GM12878 (cell line): ENCODE results near the gene MAP4K4. TPM values are rescaled to one million over a fixed set of nuclear protein-coding genes. Genes with fewer than 3 reads are reported as not detected.

Source experiments
- ATAC-seq: fragments of 200-7000 bp; cut with Tn5 transposase; 3 replicates; pipeline ENCODE4 v1.9.1; 2020; ENCODE audit warnings: mild to moderate bottlenecking, moderate library complexity
- BruUV-seq: library from RNA; stranded (reverse); fragments of 400-500 nt; replicated peaks from 2 replicates; lab custom pipeline; 2021; lab: Mats Ljungman, UMichigan
- CTCF ChIA-PET: fragments of 300-600 bp; sonication (Branson Sonifier 250); formaldehyde crosslinking; extraction: SDS; loops from one replicate; lab custom pipeline; 2021; ENCODE audit warnings: inconsistent platforms; lab: Yijun Ruan, JAX
- POLR2A ChIA-PET: fragments of 350-600 bp; formaldehyde crosslinking; extraction: SDS; loops from one replicate; lab custom pipeline; 2021; ENCODE audit warnings: inconsistent platforms; lab: Charles Lee
- RAD21 ChIA-PET: fragments of 300-600 bp; sonication (Branson Sonifier 250); formaldehyde crosslinking; loops from one replicate; lab custom pipeline; 2023; ENCODE audit warnings: antibody characterized with exemption; ENCODE audit not compliant: unreplicated experiment; lab: Charles Lee
- SMC1A ChIA-PET: fragments of 300-600 bp; sonication (Branson Sonifier 250); formaldehyde crosslinking; loops from one replicate; lab custom pipeline; 2023; ENCODE audit not compliant: unreplicated experiment, uncharacterized antibody; lab: Charles Lee
- DNase-seq: peaks from one replicate; pipeline ENCODE4 v3.0.0-alpha.2; 2011; ENCODE audit warnings: low read depth, low spot score
- FAIRE-seq: peaks from 3 replicates; lab custom pipeline; 2011; peaks lifted over from hg19 to GRCh38; lab: Jason Lieb, UNC
- H2AFZ ChIP-seq: 2 replicates; pipeline ENCODE4 v1.6.0; 2011; ENCODE audit warnings: low read depth, low read length, control low read depth; ENCODE audit not compliant: control insufficient read depth
- H3K27ac ChIP-seq: 2 replicates; pipeline ENCODE4 v1.5.1; 2011; ENCODE audit warnings: control low read depth; ENCODE audit not compliant: control insufficient read depth, insufficient read depth
- H3K27me3 ChIP-seq, 2 experiments: replicated peaks in 1 of 2; 2 replicates each; pipeline versions ENCODE4 v1.6.0 to v1.6.1; 2011; ENCODE audit warnings: low read length in 1 of 2; ENCODE audit not compliant: control insufficient read depth in 2 of 2, insufficient read depth in 2 of 2
- H3K36me3 ChIP-seq, 2 experiments: 2 replicates each; pipeline ENCODE4 v1.5.1; 2011; ENCODE audit warnings: low read length in 1 of 2; ENCODE audit not compliant: control insufficient read depth in 2 of 2, insufficient read depth in 2 of 2
- H3K4me1 ChIP-seq: 2 replicates; pipeline ENCODE4 v1.6.1; 2011; ENCODE audit warnings: mild to moderate bottlenecking, low read length, moderate library complexity, mixed read lengths; ENCODE audit not compliant: control insufficient read depth, insufficient read depth
- H3K4me2 ChIP-seq: 2 replicates; pipeline ENCODE4 v1.6.0; 2011; ENCODE audit warnings: control low read depth; ENCODE audit not compliant: control insufficient read depth, insufficient read depth
- H3K4me3 ChIP-seq: fragments of 200-600 bp; sonication (generic); 2 replicates; pipeline ENCODE4 v1.5.1; 2016
- H3K79me2 ChIP-seq: 2 replicates; pipeline ENCODE4 v1.6.0; 2011; ENCODE audit warnings: low read length; ENCODE audit not compliant: control insufficient read depth, insufficient read depth
- H3K9ac ChIP-seq: 2 replicates; pipeline ENCODE4 v1.8.0; 2011; ENCODE audit warnings: low read length, control low read depth, mixed read lengths; ENCODE audit not compliant: control insufficient read depth, insufficient read depth
- H3K9me3 ChIP-seq: replicated peaks from 3 replicates; pipeline ENCODE4 v1.5.1; 2011; ENCODE audit warnings: mild to moderate bottlenecking, low read length; ENCODE audit not compliant: control insufficient read depth, insufficient read depth
- H4K20me1 ChIP-seq: 2 replicates; pipeline ENCODE4 v1.6.0; 2011; ENCODE audit not compliant: control insufficient read depth, insufficient read depth
- CBX3 ChIP-seq: fragments of 200-600 bp; sonication (generic); IDR thresholded peaks from 2 replicates; pipeline ENCODE4 v1.6.1; 2016; ENCODE audit warnings: low read depth, borderline replicate concordance
- CHD1 ChIP-seq: IDR thresholded peaks from 2 replicates; pipeline ENCODE4 v1.6.1; 2012; ENCODE audit warnings: low read depth, low read length, improper control_type of control experiment
- ETV6 ChIP-seq, 2 experiments: fragments of 450-650 bp in 1 of 2; IDR thresholded peaks in 1 of 2; conservative IDR thresholded peaks in 1 of 2; 2 replicates each; pipeline ENCODE4 v1.6.1; 2014; ENCODE audit warnings: antibody characterized with exemption in 1 of 2, borderline replicate concordance in 1 of 2, low read depth in 1 of 2, mild to moderate bottlenecking in 1 of 2, moderate library complexity in 1 of 2
- HCFC1 ChIP-seq: fragments of 150-350 bp; IDR thresholded peaks from 2 replicates; pipeline ENCODE4 v1.6.1; 2014; ENCODE audit warnings: low read length
- MEF2A ChIP-seq: IDR thresholded peaks from 2 replicates; pipeline ENCODE4 v1.6.1; 2011; ENCODE audit warnings: low read depth, mild to moderate bottlenecking, low read length, moderate library complexity; ENCODE audit not compliant: insufficient read depth
- MEF2B ChIP-seq: fragments of 450-650 bp; IDR thresholded peaks from 2 replicates; pipeline ENCODE4 v1.6.1; 2018; ENCODE audit warnings: mild to moderate bottlenecking, moderate library complexity; ENCODE audit not compliant: partially characterized antibody, poor library complexity, severe bottlenecking
- MYB ChIP-seq: fragments of 150-350 bp; IDR thresholded peaks from 2 replicates; pipeline ENCODE4 v1.6.1; 2014; ENCODE audit warnings: mild to moderate bottlenecking, low read depth, low read length, borderline replicate concordance
- NR2C2 ChIP-seq: IDR thresholded peaks from 2 replicates; pipeline ENCODE4 v1.6.1; 2011; ENCODE audit warnings: borderline replicate concordance, low read depth; ENCODE audit not compliant: control insufficient read depth, insufficient read length
- PAX5 ChIP-seq: IDR thresholded peaks from 2 replicates; pipeline ENCODE4 v1.6.1; 2011; ENCODE audit warnings: low read depth, low read length, borderline replicate concordance
- POLR2A ChIP-seq: IDR thresholded peaks from 2 replicates; pipeline ENCODE4 v1.6.1; 2011; ENCODE audit warnings: low read depth, mild to moderate bottlenecking, low read length
- RBBP5 ChIP-seq: fragments of 200-600 bp; sonication (generic); conservative IDR thresholded peaks from 2 replicates; pipeline ENCODE4 v1.6.1; 2016
- SIN3A ChIP-seq: IDR thresholded peaks from 2 replicates; pipeline ENCODE4 v1.6.1; 2012; ENCODE audit warnings: low read depth, low read length, improper control_type of control experiment
- SMAD5 ChIP-seq: IDR thresholded peaks from 2 replicates; pipeline ENCODE4 v1.6.1; 2016; ENCODE audit warnings: antibody characterized with exemption, low read depth
- ZNF274 ChIP-seq: IDR thresholded peaks from one replicate; pipeline ENCODE4 v1.8.0; 2011; ENCODE audit not compliant: insufficient read length, insufficient read depth
- WGBS: methylation state at CpG from one replicate; pipeline ENCODE4 v1.1.6; 2016; ENCODE audit warnings: low lambda C conversion rate; ENCODE audit not compliant: insufficient replicate concordance, insufficient coverage; ENCODE audit errors: missing lambda C conversion rate; 5-methylcytosine and 5-hydroxymethylcytosine counted together
- in situ Hi-C: fragments of 300-500 bp; cut with MboI; formaldehyde crosslinking; loops from 9 replicates; pipeline ENCODE4 v1.14.3; 2018; ENCODE audit warnings: mixed read lengths
- intact Hi-C: fragments of 100-400 bp; cut with micrococcal nuclease; formaldehyde crosslinking; loops from one replicate; pipeline ENCODE4 v1.14.2; 2022; ENCODE audit not compliant: unreplicated experiment
- polyA plus RNA-seq, 11 experiments: library from polyadenylated mRNA; depleted of rRNA in 4 of 11; unstranded in 6 of 11; stranded (reverse) in 5 of 11; fragments of >200 nt; fragmentation: Nextera tagmentation in 4 of 11; fragmentation: Illumina TruSeq in 1 of 11; extraction: Ambion mirVana in 4 of 11; extraction: Trizol in 1 of 11; gene quantifications; 1 replicate in 1 of 11; 2 replicates in 10 of 11; pipeline versions ENCODE4 v1.2.1 to v1.2.3, GENCODE V29; 2011 to 2016; ENCODE audit warnings: inconsistent platforms in 2 of 11, missing spikeins in 2 of 11, low read depth in 1 of 11
- total RNA-seq, 4 experiments: library from RNA; depleted of rRNA in 3 of 4; stranded (reverse); fragments of >200 nt in 3 of 4; fragmentation: Illumina TruSeq in 1 of 4; extraction: Trizol in 1 of 4; gene quantifications; 2 replicates each; pipeline versions ENCODE4 v1.2.1 to v1.2.3, GENCODE V29; 2013 to 2021
- TF ChIP-seq, protein P1 (sequence below), 3 experiments: IDR thresholded peaks in 2 of 3; conservative IDR thresholded peaks in 1 of 3; 2 replicates each; pipeline ENCODE4 v1.5.1; 2011; ENCODE audit warnings: low read depth in 3 of 3, low read length in 3 of 3, mild to moderate bottlenecking in 3 of 3, control low read depth in 2 of 3, moderate library complexity in 2 of 3, inconsistent platforms in 1 of 3, mixed read lengths in 1 of 3; ENCODE audit not compliant: control insufficient read depth in 2 of 3, insufficient read depth in 1 of 3; ENCODE audit errors: extremely low read depth in 1 of 3
- TF ChIP-seq, protein P2 (sequence below): fragments of 450-650 bp; IDR thresholded peaks from 2 replicates; pipeline ENCODE4 v1.6.1; 2017; ENCODE audit warnings: mild to moderate bottlenecking, moderate library complexity

The MAP4K4 gene
- total and polyA plus RNA-seq, 10 of the 15 experiments (the other 5 are each of a cell fraction or from before 2014, with no cell fraction given): 1.9 to 50.4 (median 9.7) TPM

DNA sequence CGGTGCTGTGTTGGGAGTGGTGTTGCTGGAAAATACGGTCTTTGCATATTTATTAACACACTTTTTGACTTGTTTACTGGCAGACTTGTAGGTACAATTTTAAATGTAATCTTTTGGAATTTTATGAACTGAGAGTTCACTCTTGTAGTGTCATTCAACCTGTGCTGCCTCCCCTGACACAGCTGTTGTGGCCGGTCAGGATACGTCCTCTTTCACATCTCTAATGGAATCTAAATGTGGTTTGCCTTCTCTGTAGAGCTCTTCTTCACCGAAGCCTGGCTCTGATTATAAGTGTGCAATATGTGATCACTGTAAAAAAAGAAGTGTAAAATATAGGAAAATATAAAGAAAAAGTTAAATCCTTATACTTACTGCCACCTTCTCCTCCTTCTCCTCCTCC is 94.7 kb downstream of the MAP4K4 start:
- FAIRE-seq (no peak), ATAC-seq (no peak), DNase-seq (no peak)
- H3K36me3 ChIP-seq: no peaks in the 10 kb centered on the region
- no peaks in the 10 kb centered on the region for H3K79me2 ChIP-seq
- H2AFZ ChIP-seq: no peak overlapping the region
- BruUV-seq: no TSS peak
- no peaks in the 10 kb centered on the region for H3K27me3 ChIP-seq
- H4K20me1 ChIP-seq: no peaks in the 10 kb centered on the region
- H3K4me2 ChIP-seq: no peak overlapping the region
- H3K4me3 ChIP-seq: no peak overlapping the region
- H3K9ac ChIP-seq: no peak overlapping the region
- ChIA-PET CTCF (interaction anchor here (0.9 to 4.2 kb wide), 5 partner anchors 21 to 39 kb away, joined by 3 to 15 read pairs (median 4); no protein-coding TSS in a partner anchor), RAD21 (interaction anchor here (0.7 to 1.0 kb wide), 2 partner anchors 14 to 448 kb away, joined by 3 read pairs; no protein-coding TSS in a partner anchor), SMC1A (interaction anchor here (1.2 to 1.4 kb wide), 3 partner anchors 10 to 40 kb away, joined by 3 to 4 read pairs (median 4); no protein-coding TSS in a partner anchor)
- H3K27ac ChIP-seq: no peak overlapping the region
- H3K4me1 ChIP-seq: no peaks in the 10 kb centered on the region
- 63% methylated on average over 5 of the region's 5 CpGs for WGBS
- in situ Hi-C loops: no loop called here
- intact Hi-C loops: no loop called here
- TF ChIP-seq, protein P1, sequence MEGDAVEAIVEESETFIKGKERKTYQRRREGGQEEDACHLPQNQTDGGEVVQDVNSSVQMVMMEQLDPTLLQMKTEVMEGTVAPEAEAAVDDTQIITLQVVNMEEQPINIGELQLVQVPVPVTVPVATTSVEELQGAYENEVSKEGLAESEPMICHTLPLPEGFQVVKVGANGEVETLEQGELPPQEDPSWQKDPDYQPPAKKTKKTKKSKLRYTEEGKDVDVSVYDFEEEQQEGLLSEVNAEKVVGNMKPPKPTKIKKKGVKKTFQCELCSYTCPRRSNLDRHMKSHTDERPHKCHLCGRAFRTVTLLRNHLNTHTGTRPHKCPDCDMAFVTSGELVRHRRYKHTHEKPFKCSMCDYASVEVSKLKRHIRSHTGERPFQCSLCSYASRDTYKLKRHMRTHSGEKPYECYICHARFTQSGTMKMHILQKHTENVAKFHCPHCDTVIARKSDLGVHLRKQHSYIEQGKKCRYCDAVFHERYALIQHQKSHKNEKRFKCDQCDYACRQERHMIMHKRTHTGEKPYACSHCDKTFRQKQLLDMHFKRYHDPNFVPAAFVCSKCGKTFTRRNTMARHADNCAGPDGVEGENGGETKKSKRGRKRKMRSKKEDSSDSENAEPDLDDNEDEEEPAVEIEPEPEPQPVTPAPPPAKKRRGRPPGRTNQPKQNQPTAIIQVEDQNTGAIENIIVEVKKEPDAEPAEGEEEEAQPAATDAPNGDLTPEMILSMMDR (IDR thresholded peaks at IDR 0.05 in 2 of 3, conservative IDR thresholded peaks at IDR 0.05 in 1 of 3; ENCODE audit: control insufficient read depth in 2 of 3, extremely low read depth in 1 of 3, insufficient read depth in 1 of 3, low read depth in 3 of 3, low read length in 3 of 3): no peak
- TF ChIP-seq ZNF274: no peak
- TF ChIP-seq MYB: no peak
- no peak for TF ChIP-seq MEF2A
- no peak for TF ChIP-seq NR2C2
- no peak for TF ChIP-seq PAX5
- TF ChIP-seq SMAD5: no peak
- TF ChIP-seq SIN3A: no peak
- TF ChIP-seq MEF2B: no peak
- no peak for TF ChIP-seq HCFC1
- TF ChIP-seq RBBP5: no peak
- no peak for TF ChIP-seq POLR2A
- TF ChIP-seq, protein P2, sequence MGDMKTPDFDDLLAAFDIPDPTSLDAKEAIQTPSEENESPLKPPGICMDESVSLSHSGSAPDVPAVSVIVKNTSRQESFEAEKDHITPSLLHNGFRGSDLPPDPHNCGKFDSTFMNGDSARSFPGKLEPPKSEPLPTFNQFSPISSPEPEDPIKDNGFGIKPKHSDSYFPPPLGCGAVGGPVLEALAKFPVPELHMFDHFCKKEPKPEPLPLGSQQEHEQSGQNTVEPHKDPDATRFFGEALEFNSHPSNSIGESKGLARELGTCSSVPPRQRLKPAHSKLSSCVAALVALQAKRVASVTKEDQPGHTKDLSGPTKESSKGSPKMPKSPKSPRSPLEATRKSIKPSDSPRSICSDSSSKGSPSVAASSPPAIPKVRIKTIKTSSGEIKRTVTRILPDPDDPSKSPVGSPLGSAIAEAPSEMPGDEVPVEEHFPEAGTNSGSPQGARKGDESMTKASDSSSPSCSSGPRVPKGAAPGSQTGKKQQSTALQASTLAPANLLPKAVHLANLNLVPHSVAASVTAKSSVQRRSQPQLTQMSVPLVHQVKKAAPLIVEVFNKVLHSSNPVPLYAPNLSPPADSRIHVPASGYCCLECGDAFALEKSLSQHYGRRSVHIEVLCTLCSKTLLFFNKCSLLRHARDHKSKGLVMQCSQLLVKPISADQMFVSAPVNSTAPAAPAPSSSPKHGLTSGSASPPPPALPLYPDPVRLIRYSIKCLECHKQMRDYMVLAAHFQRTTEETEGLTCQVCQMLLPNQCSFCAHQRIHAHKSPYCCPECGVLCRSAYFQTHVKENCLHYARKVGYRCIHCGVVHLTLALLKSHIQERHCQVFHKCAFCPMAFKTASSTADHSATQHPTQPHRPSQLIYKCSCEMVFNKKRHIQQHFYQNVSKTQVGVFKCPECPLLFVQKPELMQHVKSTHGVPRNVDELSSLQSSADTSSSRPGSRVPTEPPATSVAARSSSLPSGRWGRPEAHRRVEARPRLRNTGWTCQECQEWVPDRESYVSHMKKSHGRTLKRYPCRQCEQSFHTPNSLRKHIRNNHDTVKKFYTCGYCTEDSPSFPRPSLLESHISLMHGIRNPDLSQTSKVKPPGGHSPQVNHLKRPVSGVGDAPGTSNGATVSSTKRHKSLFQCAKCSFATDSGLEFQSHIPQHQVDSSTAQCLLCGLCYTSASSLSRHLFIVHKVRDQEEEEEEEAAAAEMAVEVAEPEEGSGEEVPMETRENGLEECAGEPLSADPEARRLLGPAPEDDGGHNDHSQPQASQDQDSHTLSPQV: no peak
- TF ChIP-seq CHD1: no peak
- TF ChIP-seq CBX3: no peak
- no peak for TF ChIP-seq ETV6 (conservative IDR thresholded peaks at IDR 0.05 in 1 of 2, IDR thresholded peaks at IDR 0.05 in 1 of 2; ENCODE audit: borderline replicate concordance in 1 of 2, low read depth in 1 of 2)
- TF ChIP-seq, all 136 proteins: peak for 0
- POLR2A ChIA-PET: no interaction called here
- H3K9me3 ChIP-seq: no peaks in the 10 kb centered on the region
